ENCODE results near the gene MEA1.
"Not testable (repeated sequence)": the region's sequence is repeated elsewhere in the genome, so short reads cannot be mapped to it uniquely, and the experiment has no call there.

The MEA1 gene

DNA sequence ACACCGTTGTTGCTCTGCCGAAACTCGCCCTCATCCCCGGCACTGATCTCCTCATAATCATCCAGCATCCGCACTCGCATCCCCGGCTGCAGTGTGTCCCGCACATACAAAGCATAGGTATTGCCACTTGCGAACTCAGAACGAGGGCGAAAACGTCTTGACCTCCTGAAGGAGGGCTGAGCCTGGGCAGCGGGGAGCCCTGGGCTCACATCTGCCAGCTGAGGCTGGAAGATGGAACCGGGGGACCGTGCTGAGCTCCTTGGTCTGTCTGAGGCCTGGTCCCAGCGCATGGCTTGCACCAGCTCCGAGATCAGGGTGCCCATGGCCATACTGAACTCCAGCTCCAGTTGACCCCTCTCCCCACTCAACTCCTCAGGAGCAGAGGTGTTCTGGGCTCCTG is 37.2 kb upstream of the MEA1 start:
- peaks cover 5% of the 10 kb centered on the region for H3K4me1 ChIP-seq (ENCODE audit: insufficient read depth, poor library complexity, severe bottlenecking)
- H3K27me3 ChIP-seq (ENCODE audit: insufficient read depth, poor library complexity, severe bottlenecking) = no peaks in the 10 kb centered on the region
- DNase-seq (ENCODE audit: low spot score) (no peak), ATAC-seq (ENCODE audit: low read depth) (no peak)
- peaks cover 55% of the 10 kb centered on the region for H3K36me3 ChIP-seq (ENCODE audit: low read depth)
- TF ChIP-seq, protein P1, sequence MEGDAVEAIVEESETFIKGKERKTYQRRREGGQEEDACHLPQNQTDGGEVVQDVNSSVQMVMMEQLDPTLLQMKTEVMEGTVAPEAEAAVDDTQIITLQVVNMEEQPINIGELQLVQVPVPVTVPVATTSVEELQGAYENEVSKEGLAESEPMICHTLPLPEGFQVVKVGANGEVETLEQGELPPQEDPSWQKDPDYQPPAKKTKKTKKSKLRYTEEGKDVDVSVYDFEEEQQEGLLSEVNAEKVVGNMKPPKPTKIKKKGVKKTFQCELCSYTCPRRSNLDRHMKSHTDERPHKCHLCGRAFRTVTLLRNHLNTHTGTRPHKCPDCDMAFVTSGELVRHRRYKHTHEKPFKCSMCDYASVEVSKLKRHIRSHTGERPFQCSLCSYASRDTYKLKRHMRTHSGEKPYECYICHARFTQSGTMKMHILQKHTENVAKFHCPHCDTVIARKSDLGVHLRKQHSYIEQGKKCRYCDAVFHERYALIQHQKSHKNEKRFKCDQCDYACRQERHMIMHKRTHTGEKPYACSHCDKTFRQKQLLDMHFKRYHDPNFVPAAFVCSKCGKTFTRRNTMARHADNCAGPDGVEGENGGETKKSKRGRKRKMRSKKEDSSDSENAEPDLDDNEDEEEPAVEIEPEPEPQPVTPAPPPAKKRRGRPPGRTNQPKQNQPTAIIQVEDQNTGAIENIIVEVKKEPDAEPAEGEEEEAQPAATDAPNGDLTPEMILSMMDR (IDR thresholded peaks at IDR 0.05; ENCODE audit: poor library complexity, severe bottlenecking) = no peak
- no peak overlapping the region for H3K4me3 ChIP-seq (ENCODE audit: severe bottlenecking)
- H3K9me3 ChIP-seq (ENCODE audit: severe bottlenecking) = no peaks in the 10 kb centered on the region
- no peak overlapping the region for H3K27ac ChIP-seq (ENCODE audit: poor library complexity, severe bottlenecking)

DNA sequence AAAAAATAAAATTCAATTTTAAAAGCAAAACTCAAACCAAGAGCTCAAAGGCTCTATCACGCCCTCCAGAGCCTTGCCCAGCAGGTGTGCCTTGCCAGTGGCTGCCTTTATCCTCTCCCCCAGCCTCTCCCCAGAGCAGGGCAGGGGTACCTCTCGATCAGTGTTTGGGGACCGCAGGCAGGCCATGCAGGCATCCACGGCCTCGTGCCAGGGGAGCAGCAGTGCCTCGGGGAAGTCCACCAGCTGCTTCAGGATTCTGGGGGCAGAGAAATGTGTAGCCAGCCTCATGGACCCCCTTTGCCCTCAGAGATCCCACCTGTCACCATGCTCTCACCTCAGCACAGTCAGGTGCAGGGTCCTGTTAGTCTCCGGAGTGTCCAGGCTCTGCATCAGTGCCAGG is 34.3 kb upstream of the MEA1 start:
- H3K27ac ChIP-seq (ENCODE audit: poor library complexity, severe bottlenecking) = no peak overlapping the region
- DNase-seq (ENCODE audit: low spot score) (no peak), ATAC-seq (ENCODE audit: low read depth) (no peak)
- H3K4me1 ChIP-seq (ENCODE audit: insufficient read depth, poor library complexity, severe bottlenecking) = peaks cover 4% of the 10 kb centered on the region
- H3K9me3 ChIP-seq (ENCODE audit: severe bottlenecking) = no peaks in the 10 kb centered on the region
- H3K27me3 ChIP-seq (ENCODE audit: insufficient read depth, poor library complexity, severe bottlenecking) = no peaks in the 10 kb centered on the region
- H3K4me3 ChIP-seq (ENCODE audit: severe bottlenecking) = no peak overlapping the region
- H3K36me3 ChIP-seq (ENCODE audit: low read depth) = peaks cover 61% of the 10 kb centered on the region
- TF ChIP-seq, protein P1 (IDR thresholded peaks at IDR 0.05; ENCODE audit: poor library complexity, severe bottlenecking) = no peak

DNA sequence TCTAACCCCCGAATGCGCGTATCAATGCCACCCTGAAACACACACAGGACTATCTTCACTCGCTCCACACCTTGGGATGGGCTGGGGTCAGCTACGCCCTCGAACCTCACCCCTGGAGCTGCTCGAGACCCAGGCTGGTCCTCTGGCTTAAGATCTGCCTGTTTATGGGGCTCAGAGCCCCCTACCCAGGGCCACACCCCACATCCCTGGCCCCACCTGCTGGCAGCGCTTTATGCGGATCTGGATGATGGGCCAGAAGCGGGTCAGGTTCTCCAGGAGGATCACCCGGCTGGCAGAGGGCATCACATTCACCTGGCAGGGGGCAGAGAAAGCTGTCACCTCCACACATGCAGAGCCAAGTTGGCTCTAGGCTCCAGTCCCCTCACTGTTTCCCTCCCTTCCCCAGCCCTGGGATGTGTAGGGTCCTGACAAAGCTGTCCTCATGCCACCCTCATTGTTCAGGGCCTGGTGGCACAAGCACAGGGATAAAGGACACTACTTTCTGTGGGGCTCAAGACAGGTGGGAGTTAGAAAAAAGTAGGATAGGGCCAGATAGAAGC is 31.7 kb upstream of the MEA1 start:
- TF ChIP-seq, protein P1 (IDR thresholded peaks at IDR 0.05; ENCODE audit: poor library complexity, severe bottlenecking) = no peak
- no peaks in the 10 kb centered on the region for H3K9me3 ChIP-seq (ENCODE audit: severe bottlenecking)
- ATAC-seq (ENCODE audit: low read depth) (no peak), DNase-seq (ENCODE audit: low spot score) (no peak)
- peaks cover 57% of the 10 kb centered on the region for H3K36me3 ChIP-seq (ENCODE audit: low read depth)
- H3K4me3 ChIP-seq (ENCODE audit: severe bottlenecking) = no peak overlapping the region
- no peaks in the 10 kb centered on the region for H3K27me3 ChIP-seq (ENCODE audit: insufficient read depth, poor library complexity, severe bottlenecking)
- no peaks in the 10 kb centered on the region for H3K4me1 ChIP-seq (ENCODE audit: insufficient read depth, poor library complexity, severe bottlenecking)
- H3K27ac ChIP-seq (ENCODE audit: poor library complexity, severe bottlenecking) = no peak overlapping the region

DNA sequence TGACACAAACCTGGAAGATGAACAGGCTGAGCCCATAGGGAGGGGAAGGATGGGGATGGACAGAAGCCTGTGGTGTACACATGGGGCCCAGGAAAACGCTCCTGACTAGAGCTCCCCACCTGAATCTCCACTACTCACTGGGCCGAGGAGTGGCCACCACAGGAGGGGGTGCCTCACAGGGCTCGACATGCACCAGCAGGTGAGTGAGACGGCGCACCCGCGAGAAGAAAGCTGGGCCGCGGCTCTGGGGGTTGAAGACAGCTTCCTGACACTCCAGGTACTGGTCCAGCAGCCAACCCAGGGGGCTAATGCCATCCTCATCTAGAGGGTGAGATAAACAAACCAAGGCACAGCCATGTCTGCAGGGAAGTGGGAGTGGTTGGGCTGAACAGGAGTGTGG is 29.6 kb upstream of the MEA1 start:
- no peaks in the 10 kb centered on the region for H3K4me1 ChIP-seq (ENCODE audit: insufficient read depth, poor library complexity, severe bottlenecking)
- H3K27me3 ChIP-seq (ENCODE audit: insufficient read depth, poor library complexity, severe bottlenecking) = no peaks in the 10 kb centered on the region
- DNase-seq (ENCODE audit: low spot score) (no peak), ATAC-seq (ENCODE audit: low read depth) (no peak)
- H3K27ac ChIP-seq (ENCODE audit: poor library complexity, severe bottlenecking) = no peak overlapping the region
- no peaks in the 10 kb centered on the region for H3K9me3 ChIP-seq (ENCODE audit: severe bottlenecking)
- no peak overlapping the region for H3K4me3 ChIP-seq (ENCODE audit: severe bottlenecking)
- peaks cover 49% of the 10 kb centered on the region for H3K36me3 ChIP-seq (ENCODE audit: low read depth)
- TF ChIP-seq, protein P1 (IDR thresholded peaks at IDR 0.05; ENCODE audit: poor library complexity, severe bottlenecking) = no peak

DNA sequence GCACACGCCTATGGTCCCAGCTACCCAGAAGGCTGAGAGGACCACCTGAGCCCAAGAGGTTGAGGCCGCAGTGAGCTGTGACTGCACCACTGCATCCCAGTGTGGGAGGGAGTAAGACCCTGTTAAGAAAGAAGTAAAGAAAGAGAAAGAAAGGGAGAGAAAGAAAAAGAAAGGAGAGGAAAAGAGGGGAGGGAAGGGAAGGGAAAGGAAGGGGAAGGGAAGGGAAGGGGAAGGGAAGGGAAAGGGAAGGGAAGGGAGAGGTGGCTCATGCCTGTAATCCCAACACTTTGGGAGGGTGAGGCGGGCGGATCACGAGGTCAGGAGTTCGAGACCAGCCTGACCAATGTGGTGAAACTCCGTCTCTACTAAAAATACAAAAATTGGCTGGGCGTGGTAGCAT is 27.7 kb upstream of the MEA1 start:
- H3K27me3 ChIP-seq (ENCODE audit: insufficient read depth, poor library complexity, severe bottlenecking); DNase-seq (ENCODE audit: low spot score); H3K27ac ChIP-seq (ENCODE audit: poor library complexity, severe bottlenecking); H3K4me1 ChIP-seq (ENCODE audit: insufficient read depth, poor library complexity, severe bottlenecking); H3K9me3 ChIP-seq (ENCODE audit: severe bottlenecking); ATAC-seq (ENCODE audit: low read depth); H3K4me3 ChIP-seq (ENCODE audit: severe bottlenecking): not testable (repeated sequence)
- H3K36me3 ChIP-seq (ENCODE audit: low read depth) = peaks cover 50% of the 10 kb centered on the region

Measured in RWPE2 (cell line).